ENCODE results near the gene NR6A1. TPM values are rescaled to one million over a fixed set of nuclear protein-coding genes. Genes with fewer than 3 reads are reported as not detected.

NR6A1 gene
- polyA plus RNA-seq, 1 experiment: 0.10 TPM

DNA sequence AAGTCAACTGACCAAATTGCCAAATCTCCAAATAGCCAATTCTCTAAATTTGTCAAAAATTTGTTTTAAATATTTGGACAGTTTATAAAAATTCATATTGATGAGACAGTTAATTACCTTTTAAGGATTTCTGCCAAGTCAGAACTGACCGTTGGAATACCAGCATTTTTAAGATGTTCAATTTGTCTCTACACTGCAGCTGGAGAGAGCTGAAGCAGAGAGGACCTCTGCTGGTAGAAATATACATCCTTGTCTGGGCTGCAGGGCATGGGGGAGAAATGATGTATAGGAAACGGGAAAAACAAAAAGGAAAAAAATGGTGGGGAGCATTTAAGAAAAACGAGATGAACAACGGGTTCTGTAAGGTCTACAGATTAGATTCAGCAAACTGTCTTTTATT, 16.8 kb downstream of the NR6A1 start:
- peak; percentile 80 for TF ChIP-seq CTCF (IDR thresholded peaks at IDR 0.05; ENCODE audit: low read depth, low read length)
- no peak overlapping the region for H3K4me3 ChIP-seq (ENCODE audit: low read depth, low read length)
- POLR2A ChIA-PET: no interaction called here
- no peaks in the 10 kb centered on the region for H3K9me3 ChIP-seq (ENCODE audit: control insufficient read depth, insufficient read depth, low read length)
- H3K27me3 ChIP-seq (ENCODE audit: control insufficient read depth, insufficient read depth, low read length): peaks cover 15% of the 10 kb centered on the region
- no peak overlapping the region for H3K27ac ChIP-seq (ENCODE audit: low read depth, low read length)
- CTCF ChIA-PET: interaction anchor here (1.0 to 11.3 kb wide), 7 partner anchors 10 to 203 kb away, joined by 3 to 80 read pairs (median 4); no protein-coding TSS in a partner anchor
- DNase-seq (ENCODE audit: low read depth, low spot score): no peak

DNA sequence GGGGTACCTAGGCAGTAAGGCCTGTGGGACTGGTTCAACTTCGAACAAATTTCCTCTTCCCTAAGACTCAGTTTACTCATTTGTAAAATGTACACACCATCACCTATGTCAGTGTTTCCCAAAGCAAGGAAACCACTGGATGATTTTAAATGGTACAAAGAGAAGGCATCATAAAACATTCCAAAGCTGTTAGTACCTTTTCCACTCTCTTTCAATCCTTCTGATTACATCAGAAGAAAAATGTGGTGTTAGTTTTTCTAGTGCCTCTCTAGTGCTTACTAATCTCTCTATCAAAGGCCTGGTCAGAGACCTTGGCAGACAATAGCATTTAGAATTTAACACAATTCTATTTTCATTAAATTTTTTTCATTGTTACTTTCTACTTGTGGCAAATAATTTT, 18.1 kb downstream of the NR6A1 start:
- CTCF ChIA-PET: interaction anchor here (0.6 to 11.3 kb wide), 7 partner anchors 39 to 201 kb away, joined by 3 to 80 read pairs (median 3); no protein-coding TSS in a partner anchor

DNA sequence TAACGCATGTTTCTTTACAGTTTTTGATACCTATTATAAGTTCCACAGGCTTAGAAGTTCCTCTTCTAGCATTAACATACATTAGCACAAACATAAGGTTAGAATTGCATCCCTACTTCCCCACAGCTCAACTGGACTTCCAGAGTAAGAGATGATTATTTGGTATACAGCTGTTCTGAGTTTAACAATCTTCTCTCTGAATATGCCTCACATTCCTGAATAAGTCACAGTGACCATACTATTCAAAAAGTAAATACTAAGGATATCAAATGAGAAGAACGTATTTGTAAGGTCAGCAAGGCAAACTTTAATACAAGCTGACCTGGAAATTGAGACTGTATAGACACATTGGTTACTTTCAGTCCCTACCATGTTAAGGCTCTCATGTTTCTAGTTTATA, 21.3 kb downstream of the NR6A1 start:
- no peak for DNase-seq (ENCODE audit: low read depth, low spot score)
- CTCF ChIA-PET: interaction anchor here (1.1 to 11.3 kb wide), 3 partner anchors 38 to 132 kb away, joined by 4 to 80 read pairs (median 5); partner anchors contain the start of gene WDR38
- POLR2A ChIA-PET: no interaction called here
- TF ChIP-seq CTCF (IDR thresholded peaks at IDR 0.05; ENCODE audit: low read depth, low read length): no peak
- H3K4me3 ChIP-seq (ENCODE audit: low read depth, low read length): no peak overlapping the region
- no peaks in the 10 kb centered on the region for H3K27me3 ChIP-seq (ENCODE audit: control insufficient read depth, insufficient read depth, low read length)
- H3K27ac ChIP-seq (ENCODE audit: low read depth, low read length): no peak overlapping the region
- H3K9me3 ChIP-seq (ENCODE audit: control insufficient read depth, insufficient read depth, low read length): no peaks in the 10 kb centered on the region

More for the DNA sequence above, 18.1 kb downstream of the NR6A1 start:
- DNase-seq (ENCODE audit: low read depth, low spot score): no peak
- Histone ChIP-seq H3K4me3 (ENCODE audit: low read depth, low read length) (no peak overlapping the region), H3K9me3 (ENCODE audit: control insufficient read depth, insufficient read depth, low read length) (no peaks in the 10 kb centered on the region), H3K27me3 (ENCODE audit: control insufficient read depth, insufficient read depth, low read length) (peaks cover 12% of the 10 kb centered on the region), H3K27ac (ENCODE audit: low read depth, low read length) (no peak overlapping the region)
- no peak for TF ChIP-seq CTCF (IDR thresholded peaks at IDR 0.05; ENCODE audit: low read depth, low read length)
- POLR2A ChIA-PET: interaction anchor here (1.1 kb wide), 1 partner anchor 290 kb away, joined by 4 read pairs; no protein-coding TSS in a partner anchor

DNA sequence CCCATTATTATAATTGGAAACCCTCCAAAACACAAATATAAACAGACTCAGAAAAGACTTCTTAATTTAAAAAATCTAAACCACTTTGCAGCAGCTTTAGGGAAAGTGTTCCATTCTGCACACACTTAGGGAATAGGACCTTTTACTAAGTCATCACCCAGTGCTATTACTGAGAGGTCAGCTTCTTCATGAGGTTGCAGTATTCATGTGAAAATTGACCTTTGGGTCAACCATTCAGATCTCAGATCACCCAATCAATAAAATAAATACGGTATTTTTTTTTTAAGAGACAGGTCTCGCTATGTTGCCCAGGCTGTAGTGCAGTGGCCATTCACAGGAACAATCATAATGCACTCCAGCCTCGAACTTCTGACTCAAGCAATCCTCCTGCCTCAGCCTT, 21.8 kb downstream of the NR6A1 start:
- no peaks in the 10 kb centered on the region for H3K27me3 ChIP-seq (ENCODE audit: control insufficient read depth, insufficient read depth, low read length)
- POLR2A ChIA-PET: interaction anchor here (0.6 to 0.7 kb wide), 2 partner anchors 15 to 30 kb away, joined by 3 to 7 read pairs; no protein-coding TSS in a partner anchor
- H3K9me3 ChIP-seq (ENCODE audit: control insufficient read depth, insufficient read depth, low read length): no peaks in the 10 kb centered on the region
- no peak for DNase-seq (ENCODE audit: low read depth, low spot score)
- CTCF ChIA-PET: interaction anchor here (1.1 to 11.3 kb wide), 2 partner anchors 37 to 132 kb away, joined by 5 to 80 read pairs; no protein-coding TSS in a partner anchor
- H3K4me3 ChIP-seq (ENCODE audit: low read depth, low read length): no peak overlapping the region
- no peak for TF ChIP-seq CTCF (IDR thresholded peaks at IDR 0.05; ENCODE audit: low read depth, low read length)
- H3K27ac ChIP-seq (ENCODE audit: low read depth, low read length): no peak overlapping the region

DNA sequence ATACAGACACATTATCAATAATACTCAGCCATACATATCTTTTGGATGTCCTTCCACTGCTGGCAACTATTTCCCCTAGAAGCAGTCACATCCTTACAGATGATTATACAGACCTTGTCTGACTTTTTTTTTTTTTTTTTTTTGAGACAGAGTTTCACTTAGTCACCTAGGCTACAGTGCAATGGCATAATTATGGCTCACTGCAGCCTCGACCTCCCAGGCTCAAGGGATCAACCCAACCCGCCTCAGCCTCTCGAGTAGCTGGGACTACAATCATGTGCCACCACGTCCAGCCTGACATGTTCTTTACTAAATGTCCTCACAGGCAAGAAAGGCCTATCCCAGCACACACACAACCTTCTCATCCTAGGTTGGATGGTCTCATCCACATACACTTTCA, 24.0 kb downstream of the NR6A1 start:
- Histone ChIP-seq H3K27me3 (ENCODE audit: control insufficient read depth, insufficient read depth, low read length) (no peaks in the 10 kb centered on the region), H3K4me3 (ENCODE audit: low read depth, low read length) (no peak overlapping the region), H3K27ac (ENCODE audit: low read depth, low read length) (no peak overlapping the region), H3K9me3 (ENCODE audit: control insufficient read depth, insufficient read depth, low read length) (no peaks in the 10 kb centered on the region)
- CTCF ChIA-PET: no interaction called here
- no peak for TF ChIP-seq CTCF (IDR thresholded peaks at IDR 0.05; ENCODE audit: low read depth, low read length)
- DNase-seq (ENCODE audit: low read depth, low spot score): no peak
- POLR2A ChIA-PET: no interaction called here
